T-cell (primary cell): ENCODE measurements around the gene NELFB. TPM values are rescaled to one million over a fixed set of nuclear protein-coding genes. Genes with fewer than 3 reads are reported as not detected.
"Not testable (repeated sequence)": the region's sequence is repeated elsewhere in the genome, so short reads cannot be mapped to it uniquely, and the experiment has no call there.

Experiments used
- ATAC-seq, 4 experiments: fragments of 200-7000 bp in 3 of 4; fragments of 150-1000 bp in 1 of 4; cut with Tn5 transposase; replicated peaks in 1 of 4; 1 replicate in 3 of 4; 2 replicates in 1 of 4; pipeline ENCODE4 v1.10.0; 2021; ENCODE audit warnings: moderate library complexity in 3 of 4, mild to moderate bottlenecking in 2 of 4, moderate number of reproducible peaks in 1 of 4
- CTCF ChIA-PET, 2 donors: fragments of 300-600 bp; sonication (Branson Sonifier 250); formaldehyde crosslinking; loops; one replicate each; lab custom pipeline; 2022; ENCODE audit warnings: antibody characterized with exemption in 2 of 2; lab: Charles Lee
- POLR2A ChIA-PET, 2 donors: fragments of 300-600 bp; sonication (Branson Sonifier 250); formaldehyde crosslinking; loops; one replicate each; lab custom pipeline; 2022; ENCODE audit warnings: antibody characterized with exemption in 2 of 2; lab: Charles Lee
- DNase-seq, 35 experiments: peaks; one replicate each; pipeline versions ENCODE4 v3.0.0 to v3.0.0-alpha.2; 2013 to 2023
- H3K27ac ChIP-seq: one replicate; pipeline ENCODE4 v1.5.1; 2013; ENCODE audit warnings: low read length
- H3K27me3 ChIP-seq, 2 experiments: replicated peaks in 1 of 2; 1 replicate in 1 of 2; 2 replicates in 1 of 2; pipeline versions ENCODE4 v1.6.1 to v1.7.0; 2013; ENCODE audit warnings: low read length in 1 of 2, mixed read lengths in 1 of 2; ENCODE audit not compliant: control insufficient read depth in 2 of 2, insufficient read depth in 2 of 2; ENCODE audit errors: extremely low read depth in 1 of 2
- H3K36me3 ChIP-seq, 2 donors: 1 replicate in 1 of 2; 2 replicates in 1 of 2; pipeline versions ENCODE4 v1.6.1 to v1.7.0; 2013; ENCODE audit warnings: low read length in 1 of 2; ENCODE audit not compliant: control insufficient read depth in 2 of 2, insufficient read depth in 1 of 2; ENCODE audit errors: extremely low read depth in 1 of 2
- H3K4me1 ChIP-seq, 2 experiments: 1 replicate in 1 of 2; 2 replicates in 1 of 2; pipeline versions ENCODE4 v1.6.1 to v1.7.0; 2013; ENCODE audit warnings: low read length in 2 of 2, mixed read lengths in 1 of 2; ENCODE audit not compliant: insufficient read depth in 2 of 2, control insufficient read depth in 1 of 2; ENCODE audit errors: extremely low read depth in 1 of 2
- H3K4me3 ChIP-seq, 2 donors: 1 replicate in 1 of 2; 2 replicates in 1 of 2; pipeline versions ENCODE4 v1.5.1 to v1.7.0; 2013; ENCODE audit warnings: mild to moderate bottlenecking in 2 of 2, low read length in 1 of 2, moderate library complexity in 1 of 2; ENCODE audit not compliant: control insufficient read depth in 1 of 2; ENCODE audit errors: extremely low read depth in 1 of 2
- H3K9me3 ChIP-seq: 2 replicates; pipeline ENCODE4 v1.7.0; 2013
- H3K27ac Mint-ChIP-seq, 2 donors: one replicate each; pipeline ENCODE4 v1.8.0; 2020 to 2021; ENCODE audit warnings: mild to moderate bottlenecking in 2 of 2, mixed read lengths in 2 of 2
- H3K27me3 Mint-ChIP-seq, 2 donors: one replicate each; pipeline ENCODE4 v1.8.0; 2021 to 2022; ENCODE audit warnings: mixed read lengths in 2 of 2
- H3K36me3 Mint-ChIP-seq: one replicate; pipeline ENCODE4 v1.8.0; 2021; ENCODE audit warnings: mixed read lengths
- H3K4me1 Mint-ChIP-seq, 3 donors: one replicate each; pipeline ENCODE4 v1.8.0; 2020 to 2022; ENCODE audit warnings: mixed read lengths in 3 of 3, mild to moderate bottlenecking in 1 of 3
- H3K4me3 Mint-ChIP-seq, 3 donors: one replicate each; pipeline ENCODE4 v1.8.0; 2020 to 2022; ENCODE audit warnings: mild to moderate bottlenecking in 3 of 3, mixed read lengths in 3 of 3, moderate library complexity in 3 of 3
- H3K9me3 Mint-ChIP-seq, 3 donors: one replicate each; pipeline ENCODE4 v1.8.0; 2020 to 2022; ENCODE audit warnings: mixed read lengths in 3 of 3
- WGBS: methylation state at CpG from one replicate; pipeline ENCODE4 v1.1.5; 2013; ENCODE audit warnings: missing lambda C conversion rate; ENCODE audit not compliant: insufficient coverage; 5-methylcytosine and 5-hydroxymethylcytosine counted together
- total RNA-seq, 35 experiments: library from RNA in 6 of 35; stranded (reverse) in 6 of 35; fragments of 120-200 nt in 1 of 35; gene quantifications; one replicate each; pipeline versions ENCODE4 v1.2.1 to v1.2.4 and lab custom pipeline; 2013 to 2026

NELFB gene
- total RNA-seq, 5 donors from 2014 or later (not counting 1 experiment from before 2014, with no cell fraction given): 36.1 to 62.2 (median 58.8) TPM

- DNase-seq (peak in 24 of 35 experiments; percentile 15 to 76 (median 41)), ATAC-seq (peak; percentile 23 to 50 (median 46))
- 2% methylated on average over 44 of the region's 83 CpGs for WGBS
- ChIA-PET CTCF (interaction anchor here in 1 of 2 donors (0.5 to 1.6 kb wide), 9 partner anchors 15 to 212 kb away, joined by 3 to 4 read pairs (median 3); partner anchors contain the start of genes MAN1B1 and TPRN), POLR2A (interaction anchor here (1.0 to 1.6 kb wide), 10 partner anchors 13 to 155 kb away, joined by 3 to 16 read pairs (median 4); partner anchors contain the start of genes CYSRT1 (in 1 of the 2), MAN1B1 (in 1 of the 2), NELFB (in 1 of the 2) and RNF208 (in 1 of the 2))
- peak overlapping the region; percentile 41 for H3K27ac ChIP-seq
- peak overlapping the region; percentile 55 to 58 for H3K4me3 ChIP-seq
- Mint-ChIP-seq H3K27me3 (no peaks in the 10 kb centered on the region), H3K4me1 (peaks cover 29 to 38% (median 33%) of the 10 kb centered on the region in 3 donors), H3K9me3 (no peaks in the 10 kb centered on the region), H3K27ac (peak overlapping the region in 1 of 2 donors; percentile 82), H3K4me3 (peak overlapping the region; percentile 76 to 84 (median 82)), H3K36me3 (peaks cover 14% of the 10 kb centered on the region)
- H3K36me3 ChIP-seq: peaks cover 3 to 19% of the 10 kb centered on the region in 2 donors
- H3K9me3 ChIP-seq: no peaks in the 10 kb centered on the region
- peaks cover 3 to 61% of the 10 kb centered on the region in 2 experiments for H3K4me1 ChIP-seq
- H3K27me3 ChIP-seq: no peaks in the 10 kb centered on the region
Measured at GRCh38 chr9:137241490-137242268, 13.4 kb upstream of the NELFB start.

- H3K4me3 ChIP-seq: peak overlapping the region; percentile 55 to 58
- Mint-ChIP-seq H3K4me1 (peaks cover 29 to 36% (median 31%) of the 10 kb centered on the region in 3 donors), H3K36me3 (peaks cover 14% of the 10 kb centered on the region), H3K27me3 (no peaks in the 10 kb centered on the region), H3K4me3 (peak overlapping the region; percentile 76 to 84 (median 82)), H3K27ac (peak overlapping the region; percentile 80 to 82), H3K9me3 (no peaks in the 10 kb centered on the region)
- WGBS: 83% methylated on average over 28 of the region's 36 CpGs
- DNase-seq (no peak), ATAC-seq (no peak)
- peaks cover 3 to 19% of the 10 kb centered on the region in 2 donors for H3K36me3 ChIP-seq
- H3K27me3 ChIP-seq: no peaks in the 10 kb centered on the region
- CTCF ChIA-PET: no interaction called here
- H3K4me1 ChIP-seq: peaks cover 2 to 52% of the 10 kb centered on the region in 2 experiments
- POLR2A ChIA-PET: no interaction called here
- H3K9me3 ChIP-seq: no peaks in the 10 kb centered on the region
- peak overlapping the region; percentile 40 for H3K27ac ChIP-seq
Measured at GRCh38 chr9:137242269-137243203, 12.6 kb upstream of the NELFB start.

- H3K9me3 Mint-ChIP-seq, H3K27me3 Mint-ChIP-seq, CTCF ChIA-PET, H3K9me3 ChIP-seq, H3K4me3 ChIP-seq, POLR2A ChIA-PET, H3K27me3 ChIP-seq, DNase-seq, H3K27ac Mint-ChIP-seq, H3K27ac ChIP-seq, ATAC-seq: not testable (repeated sequence)
- WGBS: 93% methylated on average over 7 of the region's 18 CpGs
- peaks cover 14% of the 10 kb centered on the region for H3K36me3 Mint-ChIP-seq
- Histone ChIP-seq H3K4me1 (peaks cover 2 to 46% of the 10 kb centered on the region in 2 experiments), H3K36me3 (peaks cover 3 to 19% of the 10 kb centered on the region in 2 donors)
- peaks cover 26 to 34% (median 29%) of the 10 kb centered on the region in 3 donors for H3K4me1 Mint-ChIP-seq
- H3K4me3 Mint-ChIP-seq: peak overlapping the region in 2 of 3 donors; percentile 82 to 84
Measured at GRCh38 chr9:137243266-137243625, 11.9 kb upstream of the NELFB start.

DNA sequence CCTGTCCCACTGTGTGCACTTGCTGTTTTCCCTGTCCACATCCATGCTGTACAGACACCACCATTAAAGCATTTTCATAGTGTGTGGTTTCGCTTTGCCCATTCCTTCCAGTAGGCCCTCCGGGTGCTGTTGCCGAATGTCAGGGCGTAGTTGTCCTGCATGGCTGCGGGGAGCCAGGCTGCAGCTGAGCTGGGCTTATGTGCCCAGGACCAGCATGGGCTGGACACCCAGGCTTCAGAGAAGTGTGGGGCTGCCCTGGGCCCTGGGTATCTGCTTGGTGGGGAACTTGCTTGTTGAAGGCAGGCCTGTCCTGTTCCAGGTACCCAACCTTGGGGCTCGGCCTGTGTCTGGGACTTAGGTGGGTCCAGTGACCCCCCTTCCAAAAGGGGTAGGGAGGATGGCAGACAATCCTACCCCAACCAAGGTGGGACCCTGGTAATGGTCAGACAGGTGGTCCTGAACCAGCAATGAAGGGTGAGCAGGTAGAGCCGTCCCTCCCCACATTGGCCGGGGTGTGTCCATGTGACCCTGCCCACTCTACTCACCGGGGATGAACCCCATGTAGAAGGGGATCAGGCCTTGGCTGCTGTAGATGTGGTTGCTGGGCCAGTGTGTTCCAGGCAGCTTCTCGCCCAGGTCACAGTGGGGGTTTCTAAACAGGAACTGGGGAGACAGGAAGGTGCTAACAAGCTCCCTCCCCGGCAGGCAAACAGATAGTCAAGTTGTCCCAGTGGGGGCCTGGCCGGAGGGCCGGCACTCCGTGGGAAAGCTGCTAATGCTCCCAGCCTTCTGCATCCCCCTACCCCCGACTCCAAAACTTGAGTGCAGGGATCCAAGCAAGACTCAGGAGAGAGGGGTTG, 11.3 kb upstream of the NELFB start:
- Histone ChIP-seq H3K27me3 (no peaks in the 10 kb centered on the region), H3K9me3 (no peaks in the 10 kb centered on the region), H3K27ac (no peak overlapping the region), H3K4me1 (peaks cover 2 to 40% of the 10 kb centered on the region in 2 experiments), H3K4me3 (no peak overlapping the region), H3K36me3 (peaks cover 2 to 19% of the 10 kb centered on the region in 2 donors)
- Mint-ChIP-seq H3K27me3 (no peaks in the 10 kb centered on the region), H3K4me1 (peaks cover 21 to 31% (median 24%) of the 10 kb centered on the region in 3 donors), H3K36me3 (peaks cover 14% of the 10 kb centered on the region), H3K4me3 (peak overlapping the region in 2 of 3 donors; percentile 82 to 84), H3K9me3 (no peaks in the 10 kb centered on the region), H3K27ac (no peak overlapping the region)
- ChIA-PET POLR2A (interaction anchor here in 1 of 2 donors (0.6 kb wide), 1 partner anchor 158 kb away, joined by 7 read pairs; no protein-coding TSS in a partner anchor), CTCF (no interaction called here)
- no peak for ATAC-seq
- no peak for DNase-seq
- 100% methylated on average over 7 of the region's 15 CpGs for WGBS

DNA sequence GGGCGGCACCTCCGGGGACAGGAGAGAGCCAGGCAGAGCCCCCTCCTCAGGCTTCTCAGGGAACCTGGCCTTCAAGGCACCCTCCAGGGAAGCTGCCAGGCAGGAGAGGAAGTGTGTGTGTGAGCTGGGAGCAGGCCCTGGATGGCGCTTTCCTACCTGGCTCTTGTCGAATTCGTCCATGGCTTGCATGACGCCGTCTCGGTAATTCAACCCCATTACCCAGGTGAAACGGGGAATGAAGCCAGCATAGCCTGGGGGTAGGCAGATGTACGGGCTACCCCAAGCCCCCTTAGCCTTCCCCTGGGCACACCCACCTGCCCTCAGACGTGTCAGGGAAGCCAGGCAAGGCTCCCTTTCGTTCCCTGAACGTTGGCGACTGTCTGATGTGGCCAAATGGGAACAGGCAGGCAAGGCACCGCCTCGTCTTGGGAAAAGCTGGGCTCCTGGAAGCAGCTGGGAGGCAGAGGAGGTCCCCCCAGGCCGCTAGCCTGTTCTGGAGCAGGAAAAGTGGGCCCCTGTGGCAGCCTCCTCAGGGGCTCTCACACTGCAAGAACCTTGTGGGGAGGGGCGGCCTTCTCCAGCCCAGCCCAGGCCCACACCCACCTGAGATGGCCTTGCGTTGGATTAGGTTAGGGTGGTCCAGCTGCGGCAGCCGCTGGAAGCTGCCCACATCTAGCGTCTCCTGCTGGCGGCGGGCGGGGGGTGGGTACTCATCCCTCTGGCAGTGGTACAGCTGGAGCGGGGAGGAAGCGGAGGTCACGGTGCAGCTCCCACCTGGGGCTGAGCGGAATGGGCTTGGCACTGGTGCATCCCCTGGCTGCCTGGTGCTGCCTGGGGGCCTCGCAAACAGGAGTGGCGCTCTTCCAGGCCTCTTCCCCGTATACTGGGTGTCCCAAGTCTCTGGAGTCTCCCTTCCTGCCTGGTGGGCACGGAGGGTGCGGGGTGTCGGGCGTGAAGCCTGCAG, 10.4 kb upstream of the NELFB start:
- Mint-ChIP-seq H3K27me3 (no peaks in the 10 kb centered on the region), H3K36me3 (peaks cover 14% of the 10 kb centered on the region), H3K4me3 (no peak overlapping the region), H3K27ac (no peak overlapping the region), H3K4me1 (peaks cover 18 to 25% (median 19%) of the 10 kb centered on the region in 3 donors), H3K9me3 (no peaks in the 10 kb centered on the region)
- Histone ChIP-seq H3K27me3 (no peaks in the 10 kb centered on the region), H3K4me1 (peaks cover 2 to 31% of the 10 kb centered on the region in 2 experiments), H3K9me3 (no peaks in the 10 kb centered on the region), H3K36me3 (peaks cover 0 to 19% of the 10 kb centered on the region in 2 donors), H3K4me3 (no peak overlapping the region), H3K27ac (no peak overlapping the region)
- ChIA-PET CTCF (interaction anchor here in 1 of 2 donors (0.6 kb wide), 1 partner anchor 112 kb away, joined by 6 read pairs; no protein-coding TSS in a partner anchor), POLR2A (interaction anchor here in 1 of 2 donors (0.6 kb wide), 1 partner anchor 112 kb away, joined by 10 read pairs; no protein-coding TSS in a partner anchor)
- WGBS: 94% methylated on average over 27 of the region's 36 CpGs
- DNase-seq (no peak), ATAC-seq (no peak)
